ENCODE measurements around the gene GPATCH2L.

The GPATCH2L gene

DNA sequence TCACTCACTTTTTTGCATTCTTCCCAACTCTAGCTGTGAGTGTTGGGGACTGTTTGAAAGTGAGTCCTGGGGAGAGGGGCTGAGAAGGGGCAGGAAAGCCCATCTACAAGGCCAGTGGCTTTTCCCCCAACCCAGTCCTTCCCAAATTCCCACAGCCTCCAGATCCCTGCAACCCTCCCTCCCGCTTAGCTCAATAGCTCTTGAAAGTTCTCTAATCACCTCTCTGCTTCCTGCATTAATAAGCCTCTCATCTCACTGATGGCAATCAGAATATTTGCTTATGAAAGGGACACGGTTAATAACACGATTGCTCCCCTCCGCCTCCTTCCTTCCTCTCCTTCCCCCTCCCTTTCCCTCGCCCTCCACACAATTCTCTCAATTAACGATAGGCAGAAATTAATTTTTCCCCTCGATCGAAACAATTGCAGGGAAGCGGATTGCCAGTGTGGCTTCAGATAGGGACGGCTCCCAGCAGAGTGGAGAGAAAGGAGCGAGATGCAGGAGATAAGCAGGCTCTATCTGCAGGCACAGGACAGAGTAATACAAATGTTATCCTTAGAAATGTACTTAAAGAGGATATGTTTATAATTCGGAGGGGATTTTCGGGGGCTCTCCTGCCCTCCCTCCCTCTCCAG lies 15.1 kb upstream of the GPATCH2L start:
- DNase-seq (ENCODE audit: low read depth): no peak

GRCh38 chr14:76138119-76138757 lies 13.5 kb upstream of the GPATCH2L start:
- no peak for DNase-seq (ENCODE audit: low read depth)

DNA sequence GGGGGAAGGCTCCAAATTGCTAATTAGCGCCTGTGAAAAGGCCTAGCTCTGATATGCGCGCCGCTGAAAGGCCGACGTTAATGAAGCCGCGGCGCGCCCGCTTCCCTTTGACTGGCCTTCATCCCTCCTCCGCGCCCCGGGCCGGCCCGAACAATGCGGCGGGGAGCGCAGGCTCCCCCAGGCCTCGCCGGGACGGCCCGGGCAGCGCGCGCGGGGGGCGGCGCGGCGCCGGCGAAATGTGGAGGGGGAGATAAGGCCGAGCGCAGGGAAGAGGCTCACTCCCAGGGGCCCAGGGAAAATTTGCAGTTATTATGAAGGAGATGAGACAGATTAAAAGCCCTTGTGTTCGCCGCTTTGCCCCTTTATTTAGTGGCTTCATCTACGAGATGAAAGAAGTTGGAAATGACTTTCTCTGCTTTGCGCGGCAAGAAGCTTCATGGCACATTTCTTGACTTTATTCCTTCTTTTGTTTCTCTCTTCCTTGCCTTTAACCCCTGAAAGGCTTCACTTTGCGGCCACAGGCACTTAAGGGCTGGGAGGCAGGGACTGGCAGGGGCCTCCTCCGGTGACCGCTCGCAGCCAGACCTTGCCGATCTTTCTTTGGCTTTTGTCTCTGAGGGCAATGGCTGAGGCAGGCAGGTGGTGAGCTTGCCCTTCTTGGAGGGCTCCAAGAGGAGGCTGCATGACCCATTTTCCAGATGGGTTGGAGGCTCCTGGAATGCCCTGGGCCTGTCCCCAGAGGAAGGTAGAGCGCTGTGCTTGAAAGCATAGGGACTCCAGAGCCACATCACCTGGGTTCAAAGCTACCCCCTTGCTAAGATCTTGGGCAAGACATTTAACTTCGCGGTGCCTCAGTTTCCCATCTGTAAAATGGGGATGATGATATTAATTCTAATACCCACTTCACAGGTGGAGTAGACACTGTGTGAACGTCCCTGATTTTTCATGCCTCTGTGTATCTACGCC lies 12.7 kb upstream of the GPATCH2L start:
- DNase-seq (ENCODE audit: low read depth): no peak

DNA sequence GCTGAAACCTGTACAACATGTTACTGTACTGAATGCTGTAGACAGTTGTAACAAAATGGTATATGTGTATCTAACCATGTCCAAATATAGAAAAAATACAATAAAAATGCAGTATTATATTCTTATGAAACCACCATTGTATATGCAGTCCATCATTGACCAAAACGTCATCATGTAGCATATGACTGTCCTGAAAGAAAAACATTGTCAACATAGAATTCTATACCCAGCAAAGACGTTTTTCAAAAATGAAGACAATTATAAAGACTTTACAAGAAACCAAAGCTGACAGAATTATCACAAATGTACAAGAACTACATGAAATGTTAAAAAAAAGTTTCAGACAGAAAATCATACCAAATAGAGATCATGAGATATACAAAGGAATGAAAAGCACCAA lies 8.1 kb upstream of the GPATCH2L start:
- DNase-seq (ENCODE audit: low read depth): no peak

DNA sequence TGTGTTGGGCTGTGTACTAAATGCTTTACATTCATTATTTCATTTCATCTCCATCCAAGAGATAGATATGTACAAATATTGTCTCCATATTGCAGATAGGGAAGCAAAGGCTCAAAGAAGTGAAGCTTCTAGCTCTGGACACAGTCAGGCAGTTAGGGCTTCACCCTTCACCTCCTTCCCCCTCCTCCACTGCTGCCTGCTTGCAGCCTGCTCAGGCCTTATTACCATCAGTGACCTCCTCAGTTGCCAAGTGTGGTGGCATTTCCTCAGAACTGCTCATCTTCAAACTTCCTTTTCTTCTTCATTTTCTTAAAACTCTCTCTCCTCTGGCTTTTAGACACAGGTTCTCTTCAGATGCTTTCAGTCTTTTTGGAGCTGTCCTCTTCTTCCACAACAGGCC lies 4.7 kb upstream of the GPATCH2L start:
- DNase-seq (ENCODE audit: low read depth): no peak

GRCh38 chr14:76149196-76149595 lies 2.5 kb upstream of the GPATCH2L start:
- no peak for DNase-seq (ENCODE audit: low read depth)

- DNase-seq (ENCODE audit: low read depth): peak; percentile 72
Observed at GRCh38 chr14:76152333-76152681, 585 bp downstream of the GPATCH2L start.

GRCh38 chr14:76153919-76154318 lies 2.2 kb downstream of the GPATCH2L start:
- DNase-seq (ENCODE audit: low read depth): no peak

DNA sequence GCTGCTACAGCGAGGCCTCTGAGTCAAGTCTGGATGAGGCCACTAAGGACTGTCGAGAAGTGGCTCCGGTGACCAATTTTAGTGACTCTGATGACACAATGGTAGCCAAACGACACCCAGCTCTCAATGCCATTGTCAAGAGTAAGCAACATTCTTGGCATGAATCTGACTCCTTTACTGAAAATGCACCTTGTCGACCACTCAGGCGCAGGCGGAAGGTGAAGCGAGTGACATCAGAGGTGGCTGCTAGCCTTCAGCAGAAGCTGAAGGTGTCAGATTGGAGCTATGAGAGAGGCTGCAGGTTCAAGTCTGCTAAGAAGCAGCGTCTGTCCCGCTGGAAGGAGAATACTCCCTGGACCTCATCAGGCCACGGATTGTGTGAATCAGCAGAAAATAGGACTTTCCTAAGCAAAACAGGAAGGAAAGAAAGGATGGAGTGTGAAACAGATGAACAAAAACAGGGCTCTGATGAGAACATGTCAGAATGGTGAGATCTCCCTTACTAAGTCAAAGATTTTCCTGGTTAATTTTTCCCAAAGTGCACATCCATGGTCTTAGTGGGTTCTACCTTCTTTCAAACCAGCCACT lies 2.9 kb downstream of the GPATCH2L start:
- no peak for DNase-seq (ENCODE audit: low read depth)

DNA sequence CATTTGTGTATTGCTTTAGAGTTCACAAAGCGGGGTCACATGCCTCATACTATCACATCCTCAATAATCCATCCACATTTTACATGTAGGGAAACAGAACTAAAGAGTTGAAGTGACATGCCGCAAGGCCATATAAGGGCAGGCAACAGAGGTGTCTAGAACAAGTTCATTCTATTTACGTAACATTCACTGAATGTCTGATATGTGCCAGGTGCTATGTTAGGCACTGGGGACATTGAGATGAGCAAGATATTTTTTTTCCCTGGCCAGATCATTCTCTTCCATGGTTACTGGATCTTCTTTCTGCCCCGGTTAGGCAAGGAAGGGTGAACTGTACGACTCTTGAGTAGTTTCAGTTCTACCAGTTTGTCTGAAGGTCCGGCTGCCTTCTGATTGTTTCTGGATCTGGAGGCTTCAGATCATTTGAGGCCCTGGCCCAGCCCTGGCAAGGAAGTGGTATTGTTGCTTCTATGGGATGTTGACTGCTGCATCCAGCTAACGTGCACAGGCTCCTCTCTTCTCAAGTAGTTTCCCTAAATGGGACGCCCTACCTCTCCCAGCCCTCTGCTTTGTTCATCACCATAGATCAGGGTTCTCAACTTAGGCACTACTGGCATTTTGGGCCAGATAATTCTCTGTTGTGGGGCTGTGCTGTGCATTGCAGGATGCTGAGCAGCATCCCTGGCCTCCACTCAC lies 12.1 kb downstream of the GPATCH2L start:
- DNase-seq (ENCODE audit: low read depth): no peak

DNA sequence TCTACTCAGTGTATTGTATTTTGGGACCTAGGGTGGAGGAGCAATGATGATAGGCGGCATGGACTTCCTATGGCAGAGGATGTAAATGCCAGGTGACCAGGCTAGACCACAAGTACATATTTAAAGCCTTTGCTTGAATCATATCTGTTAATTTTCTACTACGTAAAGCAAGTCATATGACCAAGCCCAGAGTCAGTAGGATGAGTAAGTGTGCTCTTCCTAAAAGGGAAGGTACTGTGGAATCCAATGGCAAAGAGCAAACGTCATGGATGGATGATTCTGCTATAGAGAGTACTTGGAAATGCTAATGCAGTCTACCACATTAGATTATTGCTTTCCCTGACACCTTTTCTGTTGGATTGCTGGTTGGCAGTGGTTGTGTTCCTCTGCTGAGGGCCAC lies 16.8 kb downstream of the GPATCH2L start:
- no peak for DNase-seq (ENCODE audit: low read depth)

DNA sequence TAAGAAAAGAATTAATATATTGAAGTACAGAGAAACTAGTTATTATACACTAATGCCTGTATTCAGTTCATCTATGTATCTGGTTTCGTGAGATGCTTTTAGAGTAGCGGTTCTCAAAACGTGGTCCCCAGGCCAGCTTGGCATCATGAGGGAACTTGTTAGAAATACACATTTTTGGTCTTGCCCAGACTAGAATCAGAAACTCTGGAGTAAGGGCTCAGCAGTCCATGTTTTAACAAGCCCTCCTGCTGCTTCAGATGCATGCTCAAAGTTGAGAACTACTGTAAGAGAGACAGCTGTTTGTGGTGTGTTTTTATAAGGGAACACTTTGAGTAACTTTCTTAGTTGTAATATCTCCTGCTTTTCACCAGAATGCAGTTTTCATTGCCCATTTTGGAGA lies 18.1 kb downstream of the GPATCH2L start:
- DNase-seq (ENCODE audit: low read depth): no peak

DNA sequence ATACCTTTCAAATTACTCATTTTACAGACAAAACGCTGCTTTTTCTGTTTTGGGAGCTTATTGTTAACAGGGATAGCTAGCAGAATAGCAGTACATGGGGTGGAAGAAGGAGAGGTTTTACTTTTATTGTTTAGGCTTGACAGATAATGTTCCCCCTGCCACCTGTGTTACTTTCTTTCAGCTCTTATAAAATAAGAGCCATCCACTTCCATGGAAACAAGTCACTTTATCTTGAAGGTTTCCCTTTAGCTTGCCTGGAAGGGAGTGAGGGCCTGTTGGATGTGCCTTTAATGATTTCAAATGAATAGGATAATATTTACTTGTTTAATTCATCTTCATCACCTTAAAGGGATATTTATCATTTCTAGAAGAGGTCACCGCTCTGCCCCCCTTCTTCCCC lies 23.3 kb downstream of the GPATCH2L start:
- DNase-seq (ENCODE audit: low read depth): no peak

GRCh38 chr14:76175942-76176341 lies 24.2 kb downstream of the GPATCH2L start:
- no peak for DNase-seq (ENCODE audit: low read depth)

DNA sequence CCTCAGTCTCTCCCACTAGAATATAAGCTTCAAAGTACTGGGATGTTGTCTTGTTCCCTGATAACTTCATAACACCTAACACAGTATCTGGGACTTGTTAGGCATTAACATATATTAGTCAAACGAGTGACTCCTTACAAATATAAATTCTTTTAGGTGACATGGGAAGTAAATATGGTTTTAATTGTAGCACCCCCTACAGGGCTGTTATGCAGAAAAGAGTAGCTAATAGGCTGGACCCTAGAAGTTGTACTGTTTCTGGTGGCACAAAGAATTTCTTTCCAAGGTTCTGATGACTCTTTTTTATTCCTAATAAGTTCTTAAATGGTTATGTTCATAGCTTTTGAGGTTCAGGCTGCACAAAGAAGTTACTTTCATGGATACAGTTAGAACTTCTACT lies 29.8 kb downstream of the GPATCH2L start:
- DNase-seq (ENCODE audit: low read depth): no peak

GRCh38 chr14:76186308-76187027 lies 34.7 kb downstream of the GPATCH2L start:
- DNase-seq (ENCODE audit: low read depth): no peak

- no peak for DNase-seq (ENCODE audit: low read depth)
Observed at GRCh38 chr14:76191297-76191696, 39.6 kb downstream of the GPATCH2L start.

DNA sequence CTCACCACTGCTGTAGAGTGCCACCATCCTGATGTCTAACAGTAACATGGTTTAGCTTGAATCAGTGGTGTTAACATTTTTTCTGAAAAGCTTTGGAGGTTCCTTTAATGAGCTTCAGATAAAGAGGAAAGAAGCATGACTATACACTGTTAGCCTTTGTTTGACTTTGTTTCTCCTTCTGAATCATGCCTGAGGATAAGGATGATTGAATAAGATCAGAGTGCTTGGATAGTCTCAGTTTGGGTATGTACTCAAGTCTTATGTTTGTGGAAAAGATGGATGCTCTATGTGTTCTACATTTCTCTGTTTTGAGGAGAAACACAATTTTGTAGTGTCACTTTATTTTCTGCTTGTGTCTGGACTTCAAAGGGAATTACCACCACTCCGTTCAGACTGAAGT lies 42.0 kb downstream of the GPATCH2L start:
- DNase-seq (ENCODE audit: low read depth): no peak

DNA sequence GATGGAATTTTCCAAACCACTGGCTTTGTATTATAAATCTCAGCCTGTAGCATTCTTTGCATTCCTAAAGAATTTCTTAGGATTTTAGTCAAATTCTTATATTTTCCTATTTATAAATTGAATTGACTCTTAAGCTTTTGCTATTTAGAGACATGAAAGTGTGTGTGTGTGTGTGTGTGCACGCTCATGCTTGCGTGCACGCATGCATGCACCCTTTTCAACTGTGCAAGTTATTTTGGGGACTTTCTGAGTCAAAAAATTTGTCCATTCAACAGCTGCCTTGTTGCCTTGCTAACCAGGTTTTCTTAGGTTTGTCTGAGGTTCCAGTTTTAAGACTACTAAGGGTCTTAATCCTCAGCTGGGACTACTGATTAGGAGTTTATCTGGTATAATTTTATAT lies 42.6 kb downstream of the GPATCH2L start:
- no peak for DNase-seq (ENCODE audit: low read depth)

GRCh38 chr14:76195003-76195402 lies 43.3 kb downstream of the GPATCH2L start:
- no peak for DNase-seq (ENCODE audit: low read depth)

DNA sequence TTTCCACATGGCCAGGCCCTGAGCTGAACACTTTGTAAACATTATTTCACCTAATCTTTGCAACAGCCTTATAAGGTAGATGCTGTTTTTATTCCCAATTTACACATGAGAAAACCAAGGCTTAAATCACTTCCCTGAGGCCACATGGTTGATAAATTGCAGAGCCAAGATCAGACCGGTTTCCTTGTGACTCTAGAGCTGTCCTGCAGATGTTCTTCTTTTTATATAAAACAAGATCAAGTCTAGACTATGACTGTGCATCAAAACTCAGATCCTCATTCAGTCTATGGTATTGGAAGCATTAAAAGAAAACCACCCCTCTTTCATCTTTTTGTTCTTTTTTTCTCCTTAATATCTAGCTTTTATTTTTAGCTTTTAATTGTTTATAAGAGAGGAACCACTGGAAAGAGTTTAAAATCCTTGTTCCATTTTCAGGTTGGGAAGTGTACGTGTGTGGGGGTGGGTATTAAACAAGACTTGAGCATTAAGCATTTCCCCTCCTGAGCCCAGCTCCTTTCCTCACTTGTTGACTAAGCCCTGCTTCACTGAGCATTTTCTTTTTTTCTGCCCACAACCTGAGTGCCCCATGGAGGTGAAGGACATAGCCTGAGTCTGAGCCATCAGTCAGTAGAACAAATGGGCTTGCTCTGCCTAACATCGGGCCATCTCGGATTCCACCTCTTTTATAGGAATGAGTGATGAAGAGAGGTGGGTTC lies 45.4 kb downstream of the GPATCH2L start:
- DNase-seq (ENCODE audit: low read depth): no peak
